ENCODE results near the gene ERC1.

DNA sequence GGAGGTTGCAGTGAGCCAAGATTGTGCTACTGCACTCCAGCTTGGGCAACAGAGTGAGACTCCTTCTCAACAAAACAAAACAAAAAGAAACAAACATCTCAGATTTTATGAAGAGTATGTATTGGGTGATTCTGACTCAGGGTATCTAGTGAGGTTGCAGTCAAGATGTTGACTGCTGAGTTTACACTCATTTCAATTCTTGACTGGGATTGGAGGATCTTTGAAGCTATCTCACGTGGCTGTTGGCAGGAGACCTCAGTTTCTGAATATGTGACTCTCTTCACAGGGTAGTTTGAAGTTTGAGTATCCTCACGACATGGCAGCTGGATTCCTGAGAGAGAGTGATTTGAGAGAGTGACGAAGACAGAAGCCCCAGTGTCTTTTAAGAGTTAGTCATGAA lies 29.4 kb downstream of the ERC1 start:
- TF ChIP-seq CTCF (IDR thresholded peaks at IDR 0.05) (no peak), RFX5 (IDR thresholded peaks at IDR 0.05) (no peak), TFCP2L1 (CRISPR knock-in tag; IDR thresholded peaks at IDR 0.05) (no peak), CHD2 (IDR thresholded peaks at IDR 0.05; ENCODE audit: low read length, partially characterized antibody) (no peak), NFE2L2 (conservative IDR thresholded peaks at IDR 0.05; ENCODE audit: low read length) (no peak), EHF (CRISPR knock-in tag; IDR thresholded peaks at IDR 0.05) (no peak)
